ENCODE measurements around the gene IMPACT. TPM values are rescaled to one million over a fixed set of nuclear protein-coding genes. Genes with fewer than 3 reads are reported as not detected.

The IMPACT gene
- total RNA-seq, 1 experiment from 2014 or later = 30.5 TPM

DNA sequence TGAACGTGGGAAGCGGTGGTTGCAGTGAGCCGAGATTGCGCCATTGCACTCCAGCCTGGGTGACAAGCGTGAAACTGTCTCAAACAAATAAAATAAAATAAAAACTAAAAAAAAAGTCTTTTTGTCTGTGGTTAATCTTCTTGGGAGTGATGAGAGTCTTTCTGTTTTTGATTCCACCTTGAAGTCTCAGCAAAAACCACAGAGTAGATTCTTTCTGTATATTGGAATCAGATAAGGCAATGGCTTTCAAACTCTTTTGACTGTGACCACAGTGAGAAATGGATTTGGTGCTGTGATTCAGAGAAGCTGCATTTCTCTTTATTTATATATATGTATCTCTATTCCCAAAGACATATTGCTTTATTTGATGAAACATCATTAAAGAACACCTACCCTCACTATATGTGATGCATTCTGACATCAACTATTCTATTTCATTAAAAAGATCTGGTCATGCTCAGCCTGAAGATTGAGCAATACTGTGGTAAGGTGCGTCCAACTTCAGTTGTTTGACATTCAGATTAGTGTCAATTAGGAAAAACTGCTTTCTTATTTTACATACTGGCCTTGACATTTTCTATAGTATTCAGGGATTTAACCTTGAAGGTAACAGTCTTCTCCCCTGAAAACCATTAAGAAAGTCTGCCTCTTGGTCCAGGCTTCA, 49.6 kb downstream of the IMPACT start:
- no peak for DNase-seq (ENCODE audit: low read depth)

GRCh38 chr18:24479371-24479770, 52.9 kb downstream of the IMPACT start:
- no peak for DNase-seq (ENCODE audit: low read depth)

GRCh38 chr18:24482821-24483220, 56.4 kb downstream of the IMPACT start:
- no peak for DNase-seq (ENCODE audit: low read depth)

GRCh38 chr18:24485681-24486080, 59.2 kb downstream of the IMPACT start:
- DNase-seq (ENCODE audit: low read depth) = no peak

DNA sequence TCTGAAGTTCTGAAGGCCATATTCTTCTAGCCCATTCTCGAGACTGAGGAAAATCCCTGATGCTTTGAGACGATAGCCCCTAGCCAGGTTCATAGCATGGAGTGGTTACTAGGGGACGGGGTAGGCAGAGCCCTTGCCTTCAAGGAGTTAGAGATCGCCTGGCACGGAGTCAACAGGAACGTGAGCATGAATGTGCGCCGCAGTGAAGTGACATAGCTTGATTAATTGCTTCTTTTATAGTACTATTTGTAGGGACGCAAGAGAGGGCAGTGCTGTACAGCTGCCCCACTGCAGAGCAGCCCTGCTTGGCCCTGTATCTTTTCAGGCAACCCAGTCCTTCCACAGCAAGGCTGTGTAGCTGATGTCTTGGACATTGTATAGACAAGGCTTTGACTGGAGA, 60.2 kb downstream of the IMPACT start:
- no peak for DNase-seq (ENCODE audit: low read depth)

DNA sequence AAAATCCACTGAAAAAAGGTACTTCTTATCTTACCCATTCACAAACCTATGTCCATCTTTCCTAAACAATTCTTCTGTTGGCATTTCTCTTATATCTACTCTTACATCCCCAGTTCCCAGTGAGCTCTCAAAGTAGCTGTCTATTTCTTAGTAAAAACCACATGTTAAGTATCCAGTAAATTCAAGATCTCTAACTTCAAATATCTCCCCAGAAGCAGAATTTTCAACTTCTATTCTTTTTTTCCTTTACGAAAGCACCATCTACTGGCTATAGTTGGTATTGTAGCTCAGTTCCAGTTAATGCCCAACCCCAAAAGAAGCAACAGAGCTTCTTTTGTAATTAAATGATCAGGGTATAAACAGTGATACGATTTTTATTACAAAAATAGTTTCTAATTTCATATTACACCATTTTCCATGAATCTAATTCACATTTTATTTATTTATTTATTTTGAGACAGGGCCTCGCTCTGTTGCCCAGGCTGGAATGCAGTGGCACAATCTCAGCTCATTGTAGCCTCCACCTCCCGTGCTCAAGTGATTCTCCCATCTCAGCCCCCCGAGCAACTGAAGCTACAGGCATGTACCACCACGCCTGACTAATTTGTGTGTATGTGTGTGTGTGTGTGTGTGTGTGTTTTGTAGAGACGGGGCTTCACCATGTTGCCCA, 62.5 kb downstream of the IMPACT start:
- peak; percentile 26 for DNase-seq (ENCODE audit: low read depth)

- peak; percentile 36 for DNase-seq (ENCODE audit: low read depth)
Measured at GRCh38 chr18:24490539-24490938, 64.1 kb downstream of the IMPACT start.

- no peak for DNase-seq (ENCODE audit: low read depth)
Measured at GRCh38 chr18:24491927-24492834, 65.7 kb downstream of the IMPACT start.

- DNase-seq (ENCODE audit: low read depth) = no peak
Measured at GRCh38 chr18:24494586-24494985, 68.1 kb downstream of the IMPACT start.

DNA sequence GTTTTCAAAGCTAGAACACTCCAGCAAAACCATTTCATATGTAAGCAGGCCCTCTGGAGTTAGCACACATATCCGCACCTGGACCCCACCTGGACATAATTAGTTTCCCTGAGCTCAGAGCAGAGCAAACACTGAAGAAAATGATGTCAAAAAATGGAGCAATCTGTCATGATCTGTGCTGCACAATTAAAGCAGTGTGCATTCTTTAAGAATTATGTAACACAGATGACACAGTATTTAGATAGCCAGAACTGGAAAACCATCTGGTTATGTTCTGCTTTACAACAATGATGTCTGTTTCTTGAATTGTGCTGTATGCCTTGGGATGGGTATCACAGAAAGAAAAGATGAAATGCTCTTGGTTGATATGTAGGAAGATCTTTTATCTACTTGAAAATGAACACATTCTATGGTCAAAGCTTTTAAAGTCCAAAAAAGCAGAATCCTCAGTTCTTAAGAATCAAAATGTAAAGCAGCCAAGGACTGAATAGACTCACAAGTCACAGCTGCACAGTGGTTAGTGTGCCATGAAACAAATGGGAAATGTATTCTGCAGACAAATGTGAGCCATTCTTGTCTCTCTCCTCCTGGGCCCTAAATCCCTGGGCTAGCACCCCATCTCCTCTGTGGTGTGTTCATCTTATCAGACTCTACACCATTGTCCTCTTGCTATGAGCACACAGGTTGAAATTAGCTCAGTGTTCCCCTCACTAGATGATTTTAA, 70.7 kb downstream of the IMPACT start:
- DNase-seq (ENCODE audit: low read depth) = peak; percentile 12

DNA sequence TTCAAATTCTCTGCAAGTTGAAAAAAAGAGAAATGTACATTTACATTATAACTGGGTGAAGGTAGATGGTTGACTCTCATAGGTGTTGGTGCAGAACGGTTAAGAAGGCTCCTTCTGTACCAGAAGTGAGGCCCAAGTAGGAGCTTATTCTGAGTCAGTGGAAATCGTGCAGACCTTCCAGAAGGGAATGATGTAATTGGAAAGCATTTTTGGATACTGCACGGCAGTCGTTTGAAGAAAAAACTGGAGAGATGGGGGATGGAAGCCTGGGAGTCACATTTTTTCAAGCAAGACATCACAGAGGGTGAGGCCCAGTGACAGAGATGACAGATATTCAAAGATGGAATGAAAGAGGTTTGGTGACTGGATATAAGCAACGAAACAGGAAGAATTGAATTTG, 73.3 kb downstream of the IMPACT start:
- no peak for DNase-seq (ENCODE audit: low read depth)

- no peak for DNase-seq (ENCODE audit: low read depth)
Measured at GRCh38 chr18:24500217-24500616, 73.7 kb downstream of the IMPACT start.

DNA sequence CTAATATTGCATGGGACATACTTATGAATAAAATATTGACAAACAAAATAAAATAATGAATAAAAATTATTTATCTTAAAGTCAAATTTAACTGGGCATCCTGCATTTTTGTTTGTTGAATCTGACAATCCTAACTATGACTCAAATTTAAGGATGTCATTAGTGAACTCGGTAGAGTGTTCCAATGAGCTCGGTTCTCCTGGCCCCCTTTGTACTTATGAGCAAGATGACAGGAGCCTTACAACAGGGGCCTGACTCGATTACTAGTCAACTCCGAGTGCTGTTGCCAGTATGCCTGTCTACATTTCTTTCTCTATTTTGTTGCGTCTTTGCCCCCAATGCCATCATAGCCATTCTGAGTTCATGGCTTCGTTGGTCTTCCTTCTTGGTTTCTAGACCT, 74.3 kb downstream of the IMPACT start:
- DNase-seq (ENCODE audit: low read depth) = no peak

- no peak for DNase-seq (ENCODE audit: low read depth)
Measured at GRCh38 chr18:24502667-24503523, 76.4 kb downstream of the IMPACT start.

Other genes with a start within 250 kb of the IMPACT start
- 30.3 and 35.4 TPM in 2 replicates for gene OSBPL1A, start 28.8 kb upstream of the IMPACT start, total RNA-seq (2014; rRNA removed; shearing (Covaris generic))
- not detected in 2 replicates for gene HRH4, start 34.0 kb downstream of the IMPACT start, total RNA-seq (2014; rRNA removed; shearing (Covaris generic))

Measured in RPMI7951 (cell line).